ENCODE results near the gene NPHP4. TPM values are rescaled to one million over a fixed set of nuclear protein-coding genes. Genes with fewer than 3 reads are reported as not detected.

The NPHP4 gene
- total RNA-seq, 2 experiments from 2014 or later = 13.4 to 24.2 TPM

DNA sequence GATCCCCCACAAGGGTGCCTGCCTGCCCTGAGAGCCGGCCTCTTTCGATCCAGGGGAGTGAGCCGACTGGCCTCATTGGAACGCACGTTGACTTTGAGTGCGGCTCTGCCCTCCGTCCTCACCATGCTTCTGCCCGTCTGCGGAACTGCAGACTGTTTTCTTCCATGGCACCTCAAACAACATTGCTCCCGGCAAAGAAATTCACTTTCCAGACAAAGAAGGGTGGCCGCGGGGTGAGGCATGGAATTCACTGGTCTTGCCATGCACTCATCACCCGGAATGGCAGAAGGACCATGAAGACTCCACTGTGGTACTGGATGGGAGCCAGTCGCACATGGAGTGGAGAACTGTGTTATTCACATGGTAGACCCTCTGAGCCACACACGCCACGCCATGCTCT, 169.5 kb downstream of the NPHP4 start:
- Histone ChIP-seq H2AFZ (ENCODE audit: low read length) (no peak overlapping the region), H4K20me1 (ENCODE audit: insufficient read depth, low read length) (no peaks in the 10 kb centered on the region), H3K36me3 (ENCODE audit: insufficient read depth, low read length) (no peaks in the 10 kb centered on the region), H3K9me2 (ENCODE audit: insufficient read depth, low read length) (no peaks in the 10 kb centered on the region), H3K79me2 (ENCODE audit: insufficient read depth, low read depth, low read length) (no peaks in the 10 kb centered on the region), H3K27ac (ENCODE audit: low read depth, low read length, poor library complexity, severe bottlenecking) (no peak overlapping the region), H3K4me2 (ENCODE audit: low read length) (no peak overlapping the region), H3K9me3 (ENCODE audit: low read length) (no peaks in the 10 kb centered on the region), H3K4me1 (ENCODE audit: insufficient read depth, low read length, poor library complexity, severe bottlenecking) (no peaks in the 10 kb centered on the region), H3K4me3 (ENCODE audit: low read depth, low read length, poor library complexity, severe bottlenecking) (no peak overlapping the region)
- TF ChIP-seq EZH2phosphoT487 (IDR thresholded peaks at IDR 0.05; ENCODE audit: borderline replicate concordance, low read depth, low read length) = no peak
- no peak for TF ChIP-seq CTCF (conservative IDR thresholded peaks at IDR 0.05; ENCODE audit: low read length)
- intact Hi-C loops (cut with micrococcal nuclease; ENCODE audit: unreplicated experiment) = no loop called here
- ChIA-PET CTCF (ENCODE audit: unreplicated experiment) (no interaction called here), POLR2A (no interaction called here)
- no peak for DNase-seq (ENCODE audit: low spot score)
- no TSS peak for BruUV-seq (replicated peaks)

DNA sequence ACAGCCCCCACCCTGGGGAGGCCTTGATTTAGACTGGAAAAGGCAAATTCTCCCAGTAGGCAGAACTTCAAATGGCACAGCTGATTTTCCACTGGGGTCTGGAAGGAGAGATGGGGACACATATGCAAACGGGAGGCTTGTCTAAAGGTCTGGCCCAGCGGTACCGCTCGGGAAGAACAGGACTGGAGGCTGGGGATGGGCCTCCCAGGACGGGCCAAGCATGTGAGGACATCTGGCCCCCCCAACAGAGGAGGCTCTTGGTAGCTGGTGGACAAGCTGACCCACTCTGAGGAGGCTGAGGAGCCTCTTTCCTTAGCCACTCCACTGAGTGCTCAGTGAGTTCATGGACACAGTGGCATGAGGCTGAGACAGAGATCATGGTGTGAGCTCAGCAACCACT, 170.0 kb downstream of the NPHP4 start:
- Histone ChIP-seq H2AFZ (ENCODE audit: low read length) (no peak overlapping the region), H3K4me1 (ENCODE audit: insufficient read depth, low read length, poor library complexity, severe bottlenecking) (no peaks in the 10 kb centered on the region), H3K36me3 (ENCODE audit: insufficient read depth, low read length) (no peaks in the 10 kb centered on the region), H3K27ac (ENCODE audit: low read depth, low read length, poor library complexity, severe bottlenecking) (no peak overlapping the region), H3K4me3 (ENCODE audit: low read depth, low read length, poor library complexity, severe bottlenecking) (no peak overlapping the region), H3K9me2 (ENCODE audit: insufficient read depth, low read length) (no peaks in the 10 kb centered on the region), H4K20me1 (ENCODE audit: insufficient read depth, low read length) (no peaks in the 10 kb centered on the region), H3K4me2 (ENCODE audit: low read length) (no peak overlapping the region), H3K79me2 (ENCODE audit: insufficient read depth, low read depth, low read length) (no peaks in the 10 kb centered on the region), H3K9me3 (ENCODE audit: low read length) (no peaks in the 10 kb centered on the region)
- intact Hi-C loops (cut with micrococcal nuclease; ENCODE audit: unreplicated experiment) = no loop called here
- CTCF ChIA-PET (ENCODE audit: unreplicated experiment) = no interaction called here
- BruUV-seq (replicated peaks) = no TSS peak
- no peak for DNase-seq (ENCODE audit: low spot score)
- POLR2A ChIA-PET = no interaction called here
- TF ChIP-seq EZH2phosphoT487 (IDR thresholded peaks at IDR 0.05; ENCODE audit: borderline replicate concordance, low read depth, low read length) = no peak

GRCh38 chr1:5821540-5822176, 170.6 kb downstream of the NPHP4 start:
- no peak for TF ChIP-seq CTCF (conservative IDR thresholded peaks at IDR 0.05; ENCODE audit: low read length)
- TF ChIP-seq EZH2phosphoT487 (IDR thresholded peaks at IDR 0.05; ENCODE audit: borderline replicate concordance, low read depth, low read length) = no peak
- no peak for DNase-seq (ENCODE audit: low spot score)
- Histone ChIP-seq H3K9me3 (ENCODE audit: low read length) (no peaks in the 10 kb centered on the region), H3K9me2 (ENCODE audit: insufficient read depth, low read length) (no peaks in the 10 kb centered on the region), H4K20me1 (ENCODE audit: insufficient read depth, low read length) (no peaks in the 10 kb centered on the region), H2AFZ (ENCODE audit: low read length) (no peak overlapping the region), H3K27ac (ENCODE audit: low read depth, low read length, poor library complexity, severe bottlenecking) (no peak overlapping the region), H3K4me2 (ENCODE audit: low read length) (no peak overlapping the region), H3K36me3 (ENCODE audit: insufficient read depth, low read length) (no peaks in the 10 kb centered on the region), H3K4me1 (ENCODE audit: insufficient read depth, low read length, poor library complexity, severe bottlenecking) (no peaks in the 10 kb centered on the region), H3K4me3 (ENCODE audit: low read depth, low read length, poor library complexity, severe bottlenecking) (no peak overlapping the region), H3K79me2 (ENCODE audit: insufficient read depth, low read depth, low read length) (no peaks in the 10 kb centered on the region)
- CTCF ChIA-PET (ENCODE audit: unreplicated experiment) = no interaction called here
- BruUV-seq (replicated peaks) = no TSS peak
- intact Hi-C loops (cut with micrococcal nuclease; ENCODE audit: unreplicated experiment) = no loop called here
- POLR2A ChIA-PET = no interaction called here
